Measurements from ENCODE around the gene PDE7B. TPM values are rescaled to one million over a fixed set of nuclear protein-coding genes. Genes with fewer than 3 reads are reported as not detected.

The PDE7B gene
- total RNA-seq, 2 donors from 2014 or later, result 10.3 TPM

DNA sequence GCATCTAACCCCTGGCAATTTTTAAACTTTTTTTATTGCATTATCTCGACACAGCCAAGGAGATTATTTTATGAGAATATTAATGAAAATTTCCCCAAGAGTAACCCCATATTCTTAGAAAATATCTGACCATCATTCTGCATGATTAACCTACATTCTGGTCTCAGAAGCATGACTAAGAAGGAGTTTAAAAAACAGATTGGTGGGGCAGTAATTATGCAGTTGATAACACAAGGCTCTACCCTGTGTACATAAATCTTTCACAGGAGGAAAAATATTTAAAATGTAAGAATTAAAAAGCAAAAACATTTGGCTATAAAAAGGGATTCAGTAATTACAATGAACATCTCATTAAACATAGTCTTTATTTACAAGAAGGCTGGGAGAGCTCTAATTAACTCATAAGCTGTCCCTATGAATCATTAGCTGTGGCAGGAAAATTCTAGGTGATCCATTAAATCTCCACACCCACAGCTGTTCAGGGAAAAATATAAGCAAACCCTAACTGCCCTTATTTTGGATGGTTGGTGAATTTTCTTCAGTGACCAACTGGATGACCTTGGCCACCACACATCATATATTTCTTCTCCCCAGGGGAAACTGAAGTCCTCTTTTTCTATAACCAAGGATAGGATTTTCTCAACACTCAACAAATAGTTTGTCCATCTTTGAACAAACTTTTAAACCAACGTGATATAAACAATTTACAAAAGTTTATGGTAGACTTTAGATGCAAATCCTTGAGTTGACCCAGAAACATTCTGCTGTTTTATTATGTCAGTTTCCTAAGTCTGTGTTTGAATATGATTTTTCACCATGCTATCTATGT lies 59.5 kb downstream of the PDE7B start:
- no peak for DNase-seq
- intact Hi-C loops (cut with DNase I), result no loop called here
- no peak for ATAC-seq

GRCh38 chr6:135913785-135914184 lies 62.3 kb downstream of the PDE7B start:
- DNase-seq, result no peak
- ATAC-seq, result no peak
- intact Hi-C loops (cut with DNase I), result no loop called here

- DNase-seq (no peak), ATAC-seq (no peak)
- intact Hi-C loops (cut with DNase I), result no loop called here
Measured at GRCh38 chr6:135919026-135919425, 67.5 kb downstream of the PDE7B start.

DNA sequence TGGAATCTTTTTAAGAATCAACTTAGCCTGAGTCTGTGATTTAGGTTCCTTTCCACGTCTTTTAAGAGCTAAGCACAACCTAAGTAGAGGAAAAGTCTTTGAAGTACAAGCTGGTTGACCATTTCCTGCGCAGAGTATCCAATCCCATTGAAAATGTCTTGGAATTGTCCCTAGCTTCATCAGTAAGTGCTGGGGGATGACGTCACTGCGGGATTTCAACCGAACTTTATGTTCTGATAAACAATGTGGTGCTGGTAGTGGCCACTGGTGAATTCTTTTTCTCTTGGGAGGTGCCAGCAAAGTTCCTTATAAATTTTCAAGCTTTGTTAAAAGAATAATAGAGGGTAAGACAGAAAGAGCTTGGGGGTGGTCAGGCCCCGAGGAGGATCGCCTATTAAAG lies 69.2 kb downstream of the PDE7B start:
- ATAC-seq, result no peak

GRCh38 chr6:135921188-135921587 lies 69.7 kb downstream of the PDE7B start:
- DNase-seq (no peak), ATAC-seq (no peak)
- intact Hi-C loops (cut with DNase I), result no loop called here

More for the DNA sequence above, 69.2 kb downstream of the PDE7B start:
- no peak for DNase-seq
- intact Hi-C loops (cut with DNase I), result no loop called here

DNA sequence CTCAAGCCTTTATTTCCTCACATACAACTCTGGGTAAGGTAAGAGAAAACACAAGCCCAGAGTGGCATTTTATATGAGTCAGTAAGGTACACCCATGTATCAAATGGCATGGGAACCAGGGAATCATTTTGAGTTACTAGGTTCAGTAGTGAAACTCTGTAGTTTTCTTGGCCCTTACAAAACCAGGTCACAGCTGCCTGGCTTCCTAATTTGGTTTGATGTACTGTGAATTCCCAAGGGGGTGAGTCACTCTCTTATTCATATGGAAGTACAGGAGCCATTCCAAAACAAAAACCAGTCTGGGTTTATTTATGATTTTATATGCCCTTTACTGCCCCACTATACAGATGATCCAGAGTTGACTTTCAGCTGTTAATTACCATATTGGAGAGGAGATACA lies 70.7 kb downstream of the PDE7B start:
- DNase-seq (no peak), ATAC-seq (peak; percentile 59 to 96)
- intact Hi-C loops (cut with DNase I), result no loop called here

DNA sequence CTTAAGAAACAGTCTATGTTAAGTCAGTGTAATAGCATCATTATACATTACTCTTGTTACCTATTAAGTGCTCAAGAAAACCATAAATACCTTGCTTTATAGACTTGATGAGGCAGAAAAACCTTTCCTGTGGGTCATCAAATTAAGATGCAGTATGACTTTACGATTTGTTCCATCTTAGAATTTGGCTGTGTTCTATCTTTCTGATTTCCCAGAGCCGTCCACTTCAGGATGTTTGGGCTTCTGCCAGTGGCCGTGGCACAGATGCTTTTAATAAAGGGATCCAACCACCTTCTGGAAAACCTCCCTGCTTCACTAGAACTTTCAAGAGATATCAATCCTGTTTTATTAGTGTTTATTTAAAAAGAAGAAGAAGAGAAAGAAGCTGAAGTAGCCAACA lies 71.2 kb downstream of the PDE7B start:
- ATAC-seq (peak; percentile 30 to 77), DNase-seq (peak; percentile 42)
- intact Hi-C loops (cut with DNase I), result no loop called here

- ATAC-seq (no peak), DNase-seq (no peak)
- intact Hi-C loops (cut with DNase I), result loop anchor here in 1 of 2 donors (10.0 kb wide), 1 partner anchor 388 kb away; no protein-coding TSS in a partner anchor
Measured at GRCh38 chr6:135932651-135933050, 81.2 kb downstream of the PDE7B start.

- peak; percentile 33 for DNase-seq
Measured at GRCh38 chr6:135935941-135936601, 84.6 kb downstream of the PDE7B start.

DNA sequence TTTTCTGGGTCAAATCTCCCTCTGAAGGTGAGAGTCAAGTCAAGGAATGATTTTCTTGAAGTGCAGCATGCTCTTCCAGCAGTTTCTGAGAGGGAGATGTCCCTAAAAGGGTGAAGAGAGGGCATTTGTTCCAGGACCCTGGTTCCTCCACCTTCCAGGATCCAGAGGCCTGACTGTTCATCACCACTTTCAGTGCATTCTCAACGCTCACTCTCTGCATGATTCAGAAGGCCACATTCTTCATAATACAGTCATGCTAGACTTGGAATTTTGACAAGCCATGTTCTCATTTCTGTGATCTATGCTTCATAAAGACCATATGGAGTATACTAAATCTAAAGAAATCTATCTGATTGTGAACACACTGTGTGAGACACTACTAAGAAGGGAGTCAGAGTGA lies 85.1 kb downstream of the PDE7B start:
- DNase-seq (no peak), ATAC-seq (peak in 1 of 2 donors; percentile 80)
- intact Hi-C loops (cut with DNase I), result loop anchor here in 1 of 2 donors (10.0 kb wide), 1 partner anchor 392 kb away; no protein-coding TSS in a partner anchor

More at GRCh38 chr6:135935941-135936601, 84.6 kb downstream of the PDE7B start:
- ATAC-seq, result peak in 1 of 2 donors; percentile 58
- intact Hi-C loops (cut with DNase I), result loop anchor here in 1 of 2 donors (10.0 kb wide), 1 partner anchor 391 kb away; no protein-coding TSS in a partner anchor

DNA sequence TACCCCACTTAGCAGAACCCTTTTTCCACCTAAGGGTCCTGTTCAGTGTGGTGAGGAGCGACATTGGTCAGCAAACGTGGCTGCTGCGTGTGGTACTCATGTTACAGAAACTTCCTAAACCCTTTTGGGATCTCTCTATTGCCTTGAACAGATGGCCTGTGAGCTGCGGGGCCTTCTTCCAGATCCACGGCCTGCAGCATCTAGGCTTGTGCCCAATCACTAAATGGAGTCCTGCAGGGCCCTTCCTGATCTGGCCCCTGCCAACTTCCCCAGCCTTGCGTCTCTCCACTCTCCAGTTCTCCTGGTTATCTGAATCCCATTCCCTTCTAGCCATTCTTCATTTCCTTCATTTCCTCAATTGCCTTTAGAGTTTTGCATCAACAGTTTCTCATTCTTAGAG lies 85.6 kb downstream of the PDE7B start:
- intact Hi-C loops (cut with DNase I), result loop anchor here in 1 of 2 donors (10.0 kb wide), 1 partner anchor 392 kb away; no protein-coding TSS in a partner anchor
- ATAC-seq, result no peak
- DNase-seq, result no peak

DNA sequence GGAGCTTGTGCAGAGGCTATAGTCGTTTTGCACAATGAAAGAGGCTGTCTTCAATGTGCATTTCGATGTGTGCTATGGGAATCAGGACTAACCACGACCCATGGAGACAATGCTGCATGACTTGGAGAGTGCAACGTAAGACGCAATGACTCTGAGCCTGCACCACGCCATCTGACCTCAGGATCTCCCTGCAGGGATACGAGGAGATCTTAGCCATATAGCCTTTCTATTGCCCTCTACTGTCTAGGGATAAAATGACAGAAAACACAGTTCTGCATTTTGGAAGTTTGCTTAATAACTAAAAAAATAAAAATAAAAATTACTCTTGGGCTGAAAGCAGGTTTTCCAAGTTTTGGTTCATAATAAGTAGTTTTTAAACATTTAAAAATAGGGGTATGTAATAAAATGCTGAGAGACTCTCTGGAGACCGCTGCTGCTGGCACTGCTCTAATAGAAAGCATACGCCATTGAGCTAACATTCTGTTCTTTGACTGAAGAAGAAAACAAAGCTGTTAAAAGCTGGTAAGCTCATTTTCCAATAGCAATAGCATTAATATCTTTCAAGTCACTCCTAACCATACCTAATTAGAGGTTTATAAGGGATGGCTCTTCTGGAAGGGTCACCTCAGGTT lies 87.2 kb downstream of the PDE7B start:
- peak; percentile 81 to 87 for ATAC-seq
- intact Hi-C loops (cut with DNase I), result loop anchor here in 1 of 2 donors (10.0 kb wide), 1 partner anchor 394 kb away; no protein-coding TSS in a partner anchor
- DNase-seq, result peak; percentile 40

- ATAC-seq (peak; percentile 84 to 85), DNase-seq (no peak)
- intact Hi-C loops (cut with DNase I), result loop anchor here in 1 of 2 donors (10.0 kb wide), 1 partner anchor 394 kb away; no protein-coding TSS in a partner anchor
Measured at GRCh38 chr6:135939208-135939591, 87.7 kb downstream of the PDE7B start.

DNA sequence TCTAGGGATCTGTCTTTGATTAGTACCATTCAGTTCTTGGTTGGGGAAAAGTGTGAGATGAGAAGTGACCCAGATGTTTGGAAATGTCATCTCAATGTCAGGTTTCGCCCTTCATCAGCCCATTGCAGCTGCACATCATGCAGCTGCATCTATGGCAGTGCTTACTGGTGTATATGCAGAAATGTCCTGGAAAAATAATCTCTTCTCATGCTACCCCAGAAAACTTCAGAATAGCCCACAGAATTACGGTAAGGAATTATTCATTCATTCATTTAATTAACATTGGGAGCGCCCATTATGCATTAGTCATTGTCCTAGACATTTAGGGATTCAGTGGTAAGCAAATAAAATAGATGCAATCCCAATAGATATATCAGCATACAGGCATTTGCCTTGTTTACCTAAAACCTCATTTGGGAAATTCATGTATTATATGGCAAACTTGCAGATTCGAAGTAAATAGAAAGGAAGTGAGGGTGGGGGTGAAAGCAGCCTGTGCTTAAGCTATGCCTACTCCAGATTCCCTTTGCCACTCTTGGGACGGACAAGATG lies 89.2 kb downstream of the PDE7B start:
- intact Hi-C loops (cut with DNase I), result no loop called here
- ATAC-seq (no peak), DNase-seq (no peak)

DNA sequence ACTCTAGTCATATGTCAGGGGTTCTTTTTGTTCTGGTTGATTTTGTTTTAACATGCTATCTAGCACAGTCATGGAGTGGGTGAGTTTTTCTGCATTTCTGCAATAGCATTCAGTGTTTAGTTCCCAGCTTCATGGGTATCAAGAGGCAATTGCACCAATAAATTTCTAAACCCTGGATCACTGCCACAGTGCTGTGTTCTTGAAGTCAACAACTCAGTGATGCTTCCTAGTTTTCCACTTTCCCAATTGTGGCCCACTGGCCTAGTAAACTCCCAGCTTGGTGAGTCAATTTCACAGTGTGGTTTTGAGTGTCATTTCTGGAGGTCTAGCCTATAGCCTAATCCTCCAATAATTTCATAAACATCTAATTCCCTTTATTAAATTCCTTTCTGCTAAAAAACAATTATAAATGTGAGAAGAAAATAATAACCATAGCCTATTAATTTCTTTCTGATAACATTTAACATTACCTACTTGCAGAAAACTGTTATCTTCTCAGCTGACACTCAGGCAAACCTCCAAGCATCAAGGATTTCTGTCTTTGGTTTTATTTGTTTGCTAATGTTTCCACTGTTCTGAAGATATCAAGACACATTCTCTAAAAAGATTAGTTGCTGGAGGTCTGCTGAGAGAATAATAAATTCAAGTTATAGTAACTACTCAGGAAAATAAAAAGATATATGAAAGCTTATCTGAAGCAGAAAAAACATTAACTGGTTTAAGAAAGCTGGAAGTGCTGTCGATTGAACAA lies 89.9 kb downstream of the PDE7B start:
- intact Hi-C loops (cut with DNase I), result no loop called here
- ATAC-seq (no peak), DNase-seq (no peak)

DNA sequence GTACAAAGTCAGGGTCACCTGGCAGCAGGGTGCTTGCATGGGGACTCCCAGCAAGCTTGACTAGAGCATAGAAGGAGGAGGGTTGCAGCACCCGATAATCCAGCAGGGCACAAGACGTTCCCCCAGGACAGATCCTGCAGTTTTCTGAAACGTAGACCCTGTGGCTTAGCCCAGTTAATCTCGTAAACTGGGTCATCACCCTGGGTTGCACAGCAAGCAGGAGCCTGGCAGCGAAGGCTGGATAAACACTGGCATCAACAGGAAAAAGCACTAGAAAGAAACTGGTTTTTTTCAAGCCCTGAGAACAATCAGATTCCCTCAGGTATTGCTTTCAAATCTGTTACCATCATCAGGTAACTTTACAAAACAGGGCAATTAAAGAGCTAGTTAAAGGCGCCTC lies 92.6 kb downstream of the PDE7B start:
- intact Hi-C loops (cut with DNase I), result no loop called here
- no peak for ATAC-seq

GRCh38 chr6:135946674-135947073 lies 95.2 kb downstream of the PDE7B start:
- ATAC-seq (no peak), DNase-seq (no peak)
- intact Hi-C loops (cut with DNase I), result no loop called here

More for the DNA sequence above, 92.6 kb downstream of the PDE7B start:
- no peak for DNase-seq

GRCh38 chr6:135950669-135951068 lies 99.2 kb downstream of the PDE7B start:
- intact Hi-C loops (cut with DNase I), result no loop called here
- DNase-seq (no peak), ATAC-seq (no peak)

DNA sequence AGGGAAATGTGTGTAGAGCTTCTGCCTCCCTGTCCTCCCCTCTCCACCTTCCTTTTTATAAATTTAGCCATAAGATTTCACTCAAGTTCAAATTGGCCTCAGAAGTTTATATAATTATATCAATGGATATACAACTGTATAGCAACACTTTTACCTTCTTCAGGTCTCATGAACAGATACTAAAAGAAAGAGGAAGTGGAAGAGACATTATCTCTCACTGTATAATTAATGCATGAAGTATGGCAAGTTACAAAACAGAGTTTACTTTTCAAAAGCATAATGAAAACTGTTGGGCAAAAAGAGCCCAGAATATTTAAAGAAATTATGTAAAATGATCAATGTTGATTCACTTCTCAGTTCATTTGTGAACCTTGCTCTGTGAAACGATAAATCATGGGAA lies 99.7 kb downstream of the PDE7B start:
- no peak for DNase-seq
- ATAC-seq, result no peak
- intact Hi-C loops (cut with DNase I), result no loop called here
